GM23338 (cell line): ENCODE measurements around the gene MYNN. TPM values are rescaled to one million over a fixed set of nuclear protein-coding genes. Genes with fewer than 3 reads are reported as not detected.

Source experiments
- ATAC-seq: fragments of 200-7000 bp; cut with Tn5 transposase; 3 replicates; pipeline ENCODE4 v1.9.1; 2020
- DNase-seq: peaks from one replicate; pipeline ENCODE4 v3.0.0-alpha.2; 2015; ENCODE audit warnings: low spot score
- H2AFZ ChIP-seq: fragments of 200-600 bp; sonication (generic); 2 replicates; pipeline ENCODE4 v1.8.0; 2016; ENCODE audit warnings: antibody characterized with exemption, mild to moderate bottlenecking, moderate library complexity
- H3F3A ChIP-seq: fragments of 200-600 bp; sonication (generic); replicated peaks from 2 replicates; pipeline ENCODE4 v1.8.0; 2017; ENCODE audit warnings: antibody characterized with exemption, mixed run types, low read depth
- H3K27ac ChIP-seq: fragments of 200-600 bp; sonication (generic); 2 replicates; pipeline ENCODE4 v1.6.1; 2016; ENCODE audit warnings: low read depth
- H3K27me3 ChIP-seq: fragments of 200-600 bp; sonication (generic); 2 replicates; pipeline ENCODE4 v1.8.0; 2016; ENCODE audit warnings: mild to moderate bottlenecking, mixed run types, moderate library complexity; ENCODE audit not compliant: insufficient read depth
- H3K36me3 ChIP-seq: fragments of 200-600 bp; sonication (generic); 2 replicates; pipeline ENCODE4 v1.8.0; 2016; ENCODE audit warnings: mild to moderate bottlenecking; ENCODE audit not compliant: insufficient read depth
- H3K4me1 ChIP-seq: fragments of 200-600 bp; sonication (generic); 2 replicates; pipeline ENCODE4 v1.8.0; 2016; ENCODE audit warnings: mild to moderate bottlenecking, moderate library complexity; ENCODE audit not compliant: insufficient read depth
- H3K4me2 ChIP-seq: fragments of 200-600 bp; sonication (generic); 2 replicates; pipeline ENCODE4 v1.7.1; 2017; ENCODE audit warnings: mixed run types
- H3K4me3 ChIP-seq: fragments of 200-600 bp; sonication (generic); 2 replicates; pipeline ENCODE4 v1.6.1; 2016; ENCODE audit warnings: mixed run types
- H3K79me2 ChIP-seq: fragments of 200-600 bp; sonication (generic); replicated peaks from 2 replicates; pipeline ENCODE4 v1.8.0; 2017; ENCODE audit warnings: mild to moderate bottlenecking; ENCODE audit not compliant: insufficient read depth
- H3K9me2 ChIP-seq: fragments of 200-600 bp; sonication (generic); 2 replicates; pipeline ENCODE4 v1.8.0; 2017; ENCODE audit not compliant: insufficient read depth
- H4K20me1 ChIP-seq: fragments of 200-600 bp; sonication (generic); replicated peaks from 2 replicates; pipeline ENCODE4 v1.8.0; 2017; ENCODE audit warnings: mild to moderate bottlenecking; ENCODE audit not compliant: insufficient read depth
- H3K27ac Mint-ChIP-seq: 2 replicates; pipeline ENCODE4 v1.8.0; 2020; ENCODE audit warnings: inconsistent platforms, mild to moderate bottlenecking, moderate library complexity, mixed read lengths
- H3K27me3 Mint-ChIP-seq: 3 replicates; pipeline ENCODE4 v1.8.0; 2022; ENCODE audit warnings: low read depth, mild to moderate bottlenecking, moderate library complexity, mixed read lengths, inconsistent platforms; ENCODE audit not compliant: insufficient read depth, poor library complexity
- H3K36me3 Mint-ChIP-seq: 3 replicates; pipeline ENCODE4 v1.8.0; 2021; ENCODE audit warnings: low read depth, mild to moderate bottlenecking, inconsistent platforms, moderate library complexity, mixed read lengths
- H3K4me1 Mint-ChIP-seq: 3 replicates; pipeline ENCODE4 v1.8.0; 2020; ENCODE audit warnings: mild to moderate bottlenecking, inconsistent platforms, mixed read lengths
- H3K4me3 Mint-ChIP-seq: 3 replicates; pipeline ENCODE4 v1.8.0; 2021; ENCODE audit warnings: moderate library complexity, mild to moderate bottlenecking, inconsistent platforms, mixed read lengths
- H3K9me3 Mint-ChIP-seq: 3 replicates; pipeline ENCODE4 v1.8.0; 2020; ENCODE audit warnings: moderate library complexity, mild to moderate bottlenecking, inconsistent platforms, mixed read lengths
- CREB1 ChIP-seq: fragments of 250-450 bp; sonication (Bioruptor Pico); IDR thresholded peaks from 2 replicates; pipeline ENCODE4 v1.5.0; 2020; ENCODE audit warnings: low read depth, mild to moderate bottlenecking, moderate library complexity
- ETS1 ChIP-seq: IDR thresholded peaks from 2 replicates; pipeline ENCODE4 v1.6.1; 2016; ENCODE audit warnings: antibody characterized with exemption
- EZH2 ChIP-seq: fragments of 200-600 bp; sonication (generic); IDR thresholded peaks from one replicate; pipeline ENCODE4 v1.8.0; 2017; ENCODE audit warnings: antibody characterized with exemption, mild to moderate bottlenecking, low read depth; ENCODE audit not compliant: unreplicated experiment
- EZH2phosphoT487 ChIP-seq: fragments of 200-600 bp; sonication (generic); IDR thresholded peaks from one replicate; pipeline ENCODE4 v1.8.1; 2018; ENCODE audit warnings: antibody characterized with exemption; ENCODE audit not compliant: unreplicated experiment
- JUNB ChIP-seq: IDR thresholded peaks from one replicate; pipeline ENCODE4 v1.6.1; 2016; ENCODE audit warnings: antibody characterized with exemption; ENCODE audit not compliant: unreplicated experiment
- NANOG ChIP-seq: IDR thresholded peaks from 2 replicates; pipeline ENCODE4 v1.6.1; 2016; ENCODE audit warnings: antibody characterized with exemption, borderline replicate concordance
- POLR2AphosphoS5 ChIP-seq: IDR thresholded peaks from 2 replicates; pipeline ENCODE4 v1.6.1; 2016; ENCODE audit warnings: antibody characterized with exemption, low read depth
- STAT1 ChIP-seq: IDR thresholded peaks from one replicate; pipeline ENCODE4 v1.6.1; 2016; ENCODE audit warnings: antibody characterized with exemption; ENCODE audit not compliant: unreplicated experiment
- ZNF114 ChIP-seq: fragments of 250-450 bp; sonication (Bioruptor Pico); IDR thresholded peaks from 2 replicates; pipeline ENCODE4 v1.5.0; 2020; ENCODE audit warnings: mild to moderate bottlenecking, moderate library complexity
- ZNF331 ChIP-seq: fragments of 250-450 bp; sonication (Bioruptor Pico); IDR thresholded peaks from 2 replicates; pipeline ENCODE4 v1.5.0; 2020; ENCODE audit warnings: low read depth, mild to moderate bottlenecking, moderate library complexity
- ZNF462 ChIP-seq: fragments of 250-450 bp; sonication (Bioruptor Pico); IDR thresholded peaks from 2 replicates; pipeline ENCODE4 v1.5.0; 2020; ENCODE audit warnings: mild to moderate bottlenecking, moderate library complexity
- polyA plus RNA-seq: library from polyadenylated mRNA; unstranded; fragments of >200 nt; fragmentation: Nextera tagmentation; extraction: Ambion mirVana; gene quantifications from 2 replicates; pipeline ENCODE4 v1.2.1, GENCODE V29; 2016
- total RNA-seq: library from RNA; depleted of rRNA; stranded (reverse); fragments of >200 nt; shearing (Covaris generic); gene quantifications from 2 replicates; pipeline ENCODE4 v1.2.3, GENCODE V29; 2014
- TF ChIP-seq, protein P1 (sequence below), 2 experiments: fragments of 200-600 bp in 1 of 2; sonication (generic) in 1 of 2; conservative IDR thresholded peaks; 2 replicates each; pipeline versions ENCODE4 v1.5.1 to v1.6.1; 2016 to 2017; ENCODE audit warnings: antibody characterized with exemption in 2 of 2, low read depth in 2 of 2, mild to moderate bottlenecking in 2 of 2, moderate library complexity in 1 of 2
- TF ChIP-seq, protein P2 (sequence below): IDR thresholded peaks from one replicate; pipeline ENCODE4 v1.6.1; 2018; ENCODE audit warnings: antibody characterized with exemption; ENCODE audit not compliant: unreplicated experiment

The MYNN gene
- total and polyA plus RNA-seq, 2 experiments from 2014 or later, result 14.2 to 19.4 TPM

GRCh38 chr3:169792359-169792758 is 19.2 kb downstream of the MYNN start:
- Histone ChIP-seq H3K36me3 (no peaks in the 10 kb centered on the region; the same call in 1 of the 2 replicates), H3K4me3 (no peak overlapping the region), H3K27ac (no peak overlapping the region), H3F3A (no peaks in the 10 kb centered on the region), H3K27me3 (no peaks in the 10 kb centered on the region), H4K20me1 (no peaks in the 10 kb centered on the region), H2AFZ (no peak overlapping the region), H3K4me1 (no peaks in the 10 kb centered on the region), H3K9me2 (no peaks in the 10 kb centered on the region), H3K4me2 (no peak overlapping the region), H3K79me2 (no peaks in the 10 kb centered on the region)
- no peaks in the 10 kb centered on the region for H3K9me3 Mint-ChIP-seq
- no peak overlapping the region for H3K4me3 Mint-ChIP-seq
- DNase-seq (no peak), ATAC-seq (no peak)
- peaks cover 8% of the 10 kb centered on the region; the same call in 2 of the 3 replicates for H3K36me3 Mint-ChIP-seq
- H3K4me1 Mint-ChIP-seq, result no peaks in the 10 kb centered on the region
- TF ChIP-seq EZH2phosphoT487, result no peak
- no peak for TF ChIP-seq CREB1
- no peak for TF ChIP-seq ZNF331 (CRISPR knock-in tag)
- no peak for TF ChIP-seq EZH2
- TF ChIP-seq ZNF114 (CRISPR knock-in tag), result no peak
- no peak for TF ChIP-seq ZNF462 (CRISPR knock-in tag)
- TF ChIP-seq, protein P1, sequence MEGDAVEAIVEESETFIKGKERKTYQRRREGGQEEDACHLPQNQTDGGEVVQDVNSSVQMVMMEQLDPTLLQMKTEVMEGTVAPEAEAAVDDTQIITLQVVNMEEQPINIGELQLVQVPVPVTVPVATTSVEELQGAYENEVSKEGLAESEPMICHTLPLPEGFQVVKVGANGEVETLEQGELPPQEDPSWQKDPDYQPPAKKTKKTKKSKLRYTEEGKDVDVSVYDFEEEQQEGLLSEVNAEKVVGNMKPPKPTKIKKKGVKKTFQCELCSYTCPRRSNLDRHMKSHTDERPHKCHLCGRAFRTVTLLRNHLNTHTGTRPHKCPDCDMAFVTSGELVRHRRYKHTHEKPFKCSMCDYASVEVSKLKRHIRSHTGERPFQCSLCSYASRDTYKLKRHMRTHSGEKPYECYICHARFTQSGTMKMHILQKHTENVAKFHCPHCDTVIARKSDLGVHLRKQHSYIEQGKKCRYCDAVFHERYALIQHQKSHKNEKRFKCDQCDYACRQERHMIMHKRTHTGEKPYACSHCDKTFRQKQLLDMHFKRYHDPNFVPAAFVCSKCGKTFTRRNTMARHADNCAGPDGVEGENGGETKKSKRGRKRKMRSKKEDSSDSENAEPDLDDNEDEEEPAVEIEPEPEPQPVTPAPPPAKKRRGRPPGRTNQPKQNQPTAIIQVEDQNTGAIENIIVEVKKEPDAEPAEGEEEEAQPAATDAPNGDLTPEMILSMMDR (conservative IDR thresholded peaks at IDR 0.05; ENCODE audit: low read depth in 2 of 2), result no peak
- TF ChIP-seq STAT1, result no peak
- TF ChIP-seq POLR2AphosphoS5, result no peak
- TF ChIP-seq, protein P2, sequence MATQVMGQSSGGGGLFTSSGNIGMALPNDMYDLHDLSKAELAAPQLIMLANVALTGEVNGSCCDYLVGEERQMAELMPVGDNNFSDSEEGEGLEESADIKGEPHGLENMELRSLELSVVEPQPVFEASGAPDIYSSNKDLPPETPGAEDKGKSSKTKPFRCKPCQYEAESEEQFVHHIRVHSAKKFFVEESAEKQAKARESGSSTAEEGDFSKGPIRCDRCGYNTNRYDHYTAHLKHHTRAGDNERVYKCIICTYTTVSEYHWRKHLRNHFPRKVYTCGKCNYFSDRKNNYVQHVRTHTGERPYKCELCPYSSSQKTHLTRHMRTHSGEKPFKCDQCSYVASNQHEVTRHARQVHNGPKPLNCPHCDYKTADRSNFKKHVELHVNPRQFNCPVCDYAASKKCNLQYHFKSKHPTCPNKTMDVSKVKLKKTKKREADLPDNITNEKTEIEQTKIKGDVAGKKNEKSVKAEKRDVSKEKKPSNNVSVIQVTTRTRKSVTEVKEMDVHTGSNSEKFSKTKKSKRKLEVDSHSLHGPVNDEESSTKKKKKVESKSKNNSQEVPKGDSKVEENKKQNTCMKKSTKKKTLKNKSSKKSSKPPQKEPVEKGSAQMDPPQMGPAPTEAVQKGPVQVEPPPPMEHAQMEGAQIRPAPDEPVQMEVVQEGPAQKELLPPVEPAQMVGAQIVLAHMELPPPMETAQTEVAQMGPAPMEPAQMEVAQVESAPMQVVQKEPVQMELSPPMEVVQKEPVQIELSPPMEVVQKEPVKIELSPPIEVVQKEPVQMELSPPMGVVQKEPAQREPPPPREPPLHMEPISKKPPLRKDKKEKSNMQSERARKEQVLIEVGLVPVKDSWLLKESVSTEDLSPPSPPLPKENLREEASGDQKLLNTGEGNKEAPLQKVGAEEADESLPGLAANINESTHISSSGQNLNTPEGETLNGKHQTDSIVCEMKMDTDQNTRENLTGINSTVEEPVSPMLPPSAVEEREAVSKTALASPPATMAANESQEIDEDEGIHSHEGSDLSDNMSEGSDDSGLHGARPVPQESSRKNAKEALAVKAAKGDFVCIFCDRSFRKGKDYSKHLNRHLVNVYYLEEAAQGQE, result no peak
- TF ChIP-seq ETS1, result no peak
- TF ChIP-seq JUNB, result no peak
- TF ChIP-seq NANOG, result no peak
- H3K27ac Mint-ChIP-seq, result no peak overlapping the region
- H3K27me3 Mint-ChIP-seq, result peaks cover 2% of the 10 kb centered on the region
